Immature natural killer cell (primary cell): Measurements from ENCODE around the gene DZANK1. TPM values are rescaled to one million over a fixed set of nuclear protein-coding genes. Genes with fewer than 3 reads are reported as not detected.
"Not testable (repeated sequence)": the region's sequence is repeated elsewhere in the genome, so short reads cannot be mapped to it uniquely, and the experiment has no call there.

Source experiments
- DNase-seq, 3 donors: peaks; one replicate each; pipeline ENCODE4 v3.0.0; 2022; ENCODE audit warnings: mixed read lengths in 1 of 3
- H3K27ac Mint-ChIP-seq, 6 donors: one replicate each; pipeline ENCODE4 v1.8.0; 2020; ENCODE audit warnings: mixed read lengths in 6 of 6, mild to moderate bottlenecking in 5 of 6, inconsistent platforms in 4 of 6, moderate library complexity in 3 of 6
- H3K27me3 Mint-ChIP-seq, 3 donors: one replicate each; pipeline ENCODE4 v1.8.0; 2020 to 2021; ENCODE audit warnings: low read depth in 3 of 3, mild to moderate bottlenecking in 3 of 3, mixed read lengths in 3 of 3, moderate library complexity in 3 of 3, inconsistent platforms in 1 of 3
- H3K36me3 Mint-ChIP-seq, 3 donors: one replicate each; pipeline ENCODE4 v1.8.0; 2020; ENCODE audit warnings: mixed read lengths in 3 of 3, inconsistent platforms in 2 of 3, mild to moderate bottlenecking in 2 of 3
- H3K4me1 Mint-ChIP-seq, 2 donors: one replicate each; pipeline ENCODE4 v1.8.0; 2020; ENCODE audit warnings: inconsistent platforms in 2 of 2, mild to moderate bottlenecking in 2 of 2, mixed read lengths in 2 of 2, moderate library complexity in 1 of 2
- H3K4me3 Mint-ChIP-seq, 5 donors: one replicate each; pipeline ENCODE4 v1.8.0; 2020; ENCODE audit warnings: mild to moderate bottlenecking in 5 of 5, mixed read lengths in 5 of 5, inconsistent platforms in 3 of 5, moderate library complexity in 3 of 5
- H3K9me3 Mint-ChIP-seq, 6 donors: one replicate each; pipeline ENCODE4 v1.8.0; 2020; ENCODE audit warnings: mild to moderate bottlenecking in 6 of 6, mixed read lengths in 6 of 6, inconsistent platforms in 4 of 6, moderate library complexity in 3 of 6
- polyA plus RNA-seq, 3 donors: library from polyadenylated mRNA; unstranded; fragments of 300-500 nt; fragmentation: Illumina TruSeq; gene quantifications; one replicate each; pipeline ENCODE4 v1.2.3, GENCODE V29; 2021

DZANK1 gene
- polyA plus RNA-seq, result 1 to 10 TPM in 2 of 3 donors, not detected in 1; 1.2 to 1.6 TPM

GRCh38 chr20:18466894-18467730, at the start of gene DZANK1, which contains the start of gene POLR3F:
DZANK1 (minus strand) TSS chr20:18467030; CDS start chr20:18465358, 1,672 bp downstream.
POLR3F (plus strand) TSS chr20:18467390; CDS start chr20:18467507, 117 bp downstream.
- DNase-seq, result peak; percentile 89 to 90 (median 89)
- peak within 1 kb of the TSS; percentile 93 to 98 (median 95) for H3K4me3 Mint-ChIP-seq
- H3K27me3 Mint-ChIP-seq, result peaks cover 0 to 15% (median 7%) of the 10 kb centered on the region in 3 donors
- H3K9me3 Mint-ChIP-seq, result no peaks in the 10 kb centered on the region
- peak within 1 kb of the TSS; percentile 93 to 97 (median 96) for H3K27ac Mint-ChIP-seq
- H3K36me3 Mint-ChIP-seq, result peaks cover 0 to 4% (median 4%) of the 10 kb centered on the region in 3 donors
- H3K4me1 Mint-ChIP-seq, result peaks cover 30 to 40% of the 10 kb centered on the region in 2 donors

DNA sequence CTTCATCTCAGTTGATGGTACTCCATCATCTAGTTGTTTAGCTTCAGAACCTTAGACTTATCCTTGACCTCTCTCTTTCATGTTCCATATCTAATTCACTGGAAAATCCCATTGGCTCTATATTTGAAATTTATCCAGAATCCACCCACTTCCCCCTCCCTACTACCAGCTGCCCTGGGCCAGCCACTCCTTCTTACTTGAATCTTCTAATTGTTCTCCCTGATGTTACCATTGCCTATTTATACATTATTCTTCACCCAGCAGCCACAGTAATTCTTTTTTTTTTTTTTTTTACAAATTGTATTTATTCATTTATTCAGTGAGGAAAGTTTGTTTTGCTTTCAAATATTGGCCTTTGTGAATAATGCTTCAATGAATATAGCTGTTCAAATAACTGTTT, 49.1 kb upstream of the DZANK1 start:
- Mint-ChIP-seq H3K4me1 (peaks cover 19 to 41% of the 10 kb centered on the region in 2 donors), H3K9me3 (no peaks in the 10 kb centered on the region), H3K27ac (peak overlapping the region in 3 of 6 donors; percentile 57 to 72 (median 70))

DNA sequence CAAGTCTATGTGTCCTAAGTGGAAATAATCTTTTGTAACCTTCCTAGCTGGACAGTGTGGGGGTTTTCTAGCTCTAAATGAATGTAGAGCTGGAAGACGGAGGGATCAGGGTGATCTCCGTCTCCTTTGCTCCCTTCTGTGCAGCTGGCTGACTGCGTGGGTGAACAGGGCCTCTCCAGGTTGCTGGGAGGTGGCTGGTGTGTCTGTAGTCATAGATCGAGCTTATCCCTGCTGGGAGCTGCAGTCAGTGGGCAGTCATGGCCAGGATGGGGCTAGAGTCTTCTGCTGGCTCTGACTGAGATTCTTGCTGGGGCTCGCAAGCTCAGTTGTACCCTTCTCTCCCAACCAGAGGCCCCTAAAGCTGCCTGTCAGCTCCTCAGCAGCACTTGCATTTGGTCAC, 47.3 kb upstream of the DZANK1 start:
- Mint-ChIP-seq H3K27me3 (peaks cover 0 to 3% (median 0%) of the 10 kb centered on the region in 3 donors), H3K4me1 (peaks cover 32 to 58% of the 10 kb centered on the region in 2 donors), H3K27ac (peak overlapping the region in 4 of 6 donors; percentile 4 to 70 (median 51)), H3K9me3 (no peaks in the 10 kb centered on the region), H3K36me3 (peaks cover 20 to 33% (median 26%) of the 10 kb centered on the region in 3 donors), H3K4me3 (no peak overlapping the region)
- DNase-seq, result no peak

More for the DNA sequence above, 49.1 kb upstream of the DZANK1 start:
- Mint-ChIP-seq H3K27me3 (no peaks in the 10 kb centered on the region), H3K36me3 (peaks cover 12 to 22% (median 18%) of the 10 kb centered on the region in 3 donors), H3K4me3 (no peak overlapping the region)
- no peak for DNase-seq

DNA sequence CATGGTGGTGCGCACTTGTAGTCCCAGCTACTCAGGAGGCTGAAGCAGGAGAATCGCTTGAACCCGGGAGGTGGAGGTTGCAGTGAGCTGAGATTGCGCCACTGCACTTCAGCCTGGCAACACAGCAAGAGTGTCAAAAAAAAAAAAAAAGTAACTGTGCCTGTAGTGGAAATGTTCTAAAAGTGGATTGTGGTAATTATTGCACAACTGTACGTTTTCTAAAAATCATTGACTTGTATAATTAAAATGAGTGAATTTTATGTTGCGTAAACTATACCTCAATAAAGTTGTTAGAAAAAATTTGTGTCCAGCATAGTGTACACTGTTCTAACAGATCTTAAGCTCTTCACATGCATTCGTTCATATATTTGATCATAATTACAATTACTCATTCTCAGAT, 46.4 kb upstream of the DZANK1 start:
- Mint-ChIP-seq H3K36me3 (peaks cover 20 to 33% (median 26%) of the 10 kb centered on the region in 3 donors), H3K4me3 (peak overlapping the region in 3 of 5 donors; percentile 9 to 36 (median 18)), H3K27me3 (peaks cover 2 to 3% (median 3%) of the 10 kb centered on the region in 3 donors), H3K9me3 (no peaks in the 10 kb centered on the region), H3K4me1 (peaks cover 40 to 67% of the 10 kb centered on the region in 2 donors), H3K27ac (peak overlapping the region in 4 of 6 donors; percentile 14 to 83 (median 50))
- no peak for DNase-seq

DNA sequence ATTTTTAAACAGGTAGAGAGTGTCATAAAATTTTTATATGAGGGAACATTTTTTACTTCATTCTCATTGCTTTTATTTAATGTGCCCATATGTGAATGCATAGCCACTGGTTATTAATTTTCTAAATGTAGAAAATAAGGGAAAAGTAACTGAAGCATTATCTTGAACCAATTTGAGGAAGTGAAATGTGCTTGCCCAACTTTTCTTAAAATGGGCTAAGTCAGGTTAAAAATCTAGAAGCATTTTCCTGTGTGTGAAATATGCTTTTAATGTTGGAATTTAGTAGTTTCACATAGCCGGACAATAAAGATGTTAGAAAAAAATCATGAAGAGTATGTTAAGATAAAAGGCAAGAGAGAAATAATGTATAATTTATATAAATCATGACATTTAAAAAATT, 44.7 kb upstream of the DZANK1 start:
- Mint-ChIP-seq H3K4me1 (peaks cover 53 to 83% of the 10 kb centered on the region in 2 donors), H3K27ac (peak overlapping the region in 3 of 6 donors; percentile 40 to 61 (median 59)), H3K9me3 (no peaks in the 10 kb centered on the region), H3K36me3 (peaks cover 20 to 33% (median 26%) of the 10 kb centered on the region in 3 donors), H3K4me3 (no peak overlapping the region), H3K27me3 (peaks cover 11 to 19% (median 17%) of the 10 kb centered on the region in 3 donors)
- no peak for DNase-seq

- Mint-ChIP-seq H3K9me3 (no peaks in the 10 kb centered on the region), H3K4me1 (peaks cover 36 to 61% of the 10 kb centered on the region in 2 donors), H3K27me3 (peaks cover 11 to 22% (median 19%) of the 10 kb centered on the region in 3 donors), H3K36me3 (peaks cover 16 to 19% (median 17%) of the 10 kb centered on the region in 3 donors), H3K27ac (peak within 1 kb of the TSS; percentile 99 to 100 (median 100)), H3K4me3 (peak within 1 kb of the TSS; percentile 99 to 100 (median 100))
- peak; percentile 99 for DNase-seq
These were observed 40.7 kb upstream of the DZANK1 start, which contains the start of gene SEC23B for GRCh38 chr20:18507218-18508191. SEC23B (plus strand) TSS chr20:18507940; CDS start chr20:18510836, 2,896 bp downstream.

- no peak for DNase-seq
- Mint-ChIP-seq H3K27me3 (peaks cover 11 to 22% (median 19%) of the 10 kb centered on the region in 3 donors), H3K4me3 (peak overlapping the region; percentile 99 to 100 (median 100)), H3K27ac (peak overlapping the region; percentile 99 to 100 (median 100)), H3K4me1 (peaks cover 36 to 53% of the 10 kb centered on the region in 2 donors), H3K36me3 (peaks cover 15 to 18% (median 16%) of the 10 kb centered on the region in 3 donors), H3K9me3 (no peaks in the 10 kb centered on the region)
These were observed 39.9 kb upstream of the DZANK1 start for GRCh38 chr20:18506744-18507143.

DNA sequence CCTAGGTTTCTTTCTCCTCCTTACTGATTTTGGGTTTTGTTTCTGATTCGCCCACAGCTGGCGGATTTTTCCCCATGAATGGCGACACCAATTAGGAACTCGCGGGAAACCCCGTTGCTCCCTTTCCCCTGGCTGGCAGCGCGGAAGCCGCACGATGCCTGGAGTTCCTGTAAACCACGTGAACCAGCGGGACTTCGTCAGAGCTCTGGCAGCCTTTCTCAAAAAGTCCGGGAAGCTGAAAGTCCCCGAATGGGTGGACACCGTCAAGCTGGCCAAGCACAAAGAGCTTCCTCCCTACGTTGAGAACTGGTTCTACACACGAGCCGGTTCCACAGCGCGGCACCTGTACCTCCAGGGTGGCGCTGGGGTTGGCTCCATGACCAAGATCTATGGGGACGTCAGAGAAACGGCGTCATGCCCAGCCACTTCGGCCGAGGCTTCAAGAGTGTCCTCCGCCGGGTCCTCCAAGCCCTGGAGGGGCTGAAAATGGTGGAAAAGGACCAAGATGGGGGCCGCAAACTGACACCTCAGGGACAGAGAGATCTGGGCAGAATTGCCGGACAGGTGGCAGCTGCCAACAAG, 37.7 kb upstream of the DZANK1 start:
- Mint-ChIP-seq H3K4me1 (peaks cover 26 to 34% of the 10 kb centered on the region in 2 donors), H3K9me3 (no peaks in the 10 kb centered on the region), H3K36me3 (no peaks in the 10 kb centered on the region), H3K27ac (peak overlapping the region in 1 of 6 donors; percentile 73), H3K4me3 (no peak overlapping the region), H3K27me3 (peaks cover 8 to 22% (median 19%) of the 10 kb centered on the region in 3 donors)
- DNase-seq, result no peak

DNA sequence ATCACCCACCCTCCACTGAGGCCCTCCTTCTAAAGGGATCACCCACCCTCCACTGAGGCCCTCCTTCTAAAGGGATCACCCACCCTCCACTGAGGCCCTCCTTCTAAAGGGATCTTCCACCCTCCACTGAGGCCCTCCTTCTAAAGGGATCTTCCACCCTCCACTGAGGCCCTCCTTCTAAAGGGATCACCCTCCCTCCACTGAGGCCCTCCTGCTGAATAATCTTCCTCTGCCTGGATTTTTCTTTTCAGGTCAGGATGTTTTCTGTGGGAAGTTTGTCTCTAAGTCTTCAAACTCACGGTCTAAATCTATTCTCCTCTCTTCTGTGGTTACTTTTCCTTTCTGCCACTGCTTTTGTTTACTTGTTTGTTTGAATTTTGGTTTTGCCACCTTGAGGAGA, 34.8 kb upstream of the DZANK1 start:
- peak overlapping the region in 3 of 6 donors; percentile 13 to 37 (median 19) for H3K27ac Mint-ChIP-seq
- not testable (repeated sequence) for H3K4me3 Mint-ChIP-seq, H3K9me3 Mint-ChIP-seq, H3K36me3 Mint-ChIP-seq, H3K27me3 Mint-ChIP-seq, DNase-seq
- peaks cover 7 to 14% of the 10 kb centered on the region in 2 donors for H3K4me1 Mint-ChIP-seq

- peak overlapping the region in 5 of 6 donors; percentile 80 to 95 (median 87) for H3K27ac Mint-ChIP-seq
- peaks cover 5 to 7% (median 6%) of the 10 kb centered on the region in 3 donors for H3K36me3 Mint-ChIP-seq
- peaks cover 0 to 2% (median 2%) of the 10 kb centered on the region in 3 donors for H3K27me3 Mint-ChIP-seq
- peak overlapping the region; percentile 96 to 98 (median 97) for H3K4me3 Mint-ChIP-seq
- no peaks in the 10 kb centered on the region for H3K9me3 Mint-ChIP-seq
- H3K4me1 Mint-ChIP-seq, result peaks cover 13 to 21% of the 10 kb centered on the region in 2 donors
- DNase-seq, result no peak
These were observed 30.8 kb upstream of the DZANK1 start for GRCh38 chr20:18497603-18498002.

DNA sequence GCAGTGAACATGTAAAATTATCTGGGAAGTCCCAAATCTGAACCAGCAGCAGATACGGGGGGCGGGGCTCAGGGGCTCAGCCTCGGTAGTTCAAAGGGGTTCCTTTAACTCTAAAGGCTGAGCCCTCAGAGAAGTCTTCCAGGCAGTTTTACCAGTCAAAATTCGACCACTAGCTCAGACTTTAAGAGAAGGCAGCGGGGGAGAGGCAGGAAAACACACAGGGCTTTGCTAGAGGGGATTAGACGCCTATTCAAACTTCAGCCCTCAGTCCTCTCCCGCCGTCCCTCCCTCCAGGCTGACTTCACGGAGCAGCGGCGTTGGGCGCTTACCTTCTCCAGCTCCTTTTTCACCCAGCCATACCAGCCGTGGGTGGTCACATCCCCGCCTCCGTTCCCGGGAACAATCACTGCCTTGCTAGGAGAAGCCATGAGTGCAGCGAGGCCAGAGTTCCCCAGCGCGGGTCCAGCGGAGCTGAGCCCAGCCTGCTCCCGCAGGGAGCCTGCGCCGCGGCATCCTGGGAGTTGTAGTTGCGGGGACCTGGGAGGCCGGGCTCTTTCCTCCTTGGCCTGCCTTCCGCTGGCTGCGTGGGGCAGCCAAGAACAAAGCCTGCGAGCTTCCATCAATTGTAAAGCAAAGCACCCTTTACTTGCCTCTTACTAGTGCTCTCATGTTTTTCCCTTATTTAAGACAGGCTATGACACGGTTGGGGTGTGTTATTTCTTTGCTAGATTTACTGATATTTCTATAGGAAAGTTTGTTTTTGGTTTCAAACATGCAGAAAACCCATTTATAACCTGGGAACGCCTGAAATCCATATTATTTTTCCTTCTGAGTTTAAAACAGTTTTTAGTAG, 30.1 kb upstream of the DZANK1 start, which contains the start of gene RBBP9:
Gene RBBP9, minus strand, starts transcription at position 486 of the 853 bp plus-strand sequence. Its CDS starts 58 bp downstream, at position 428.
- Mint-ChIP-seq H3K4me3 (peak within 1 kb of the TSS; percentile 96 to 98 (median 97)), H3K9me3 (no peaks in the 10 kb centered on the region), H3K36me3 (peaks cover 5 to 7% (median 6%) of the 10 kb centered on the region in 3 donors), H3K4me1 (peaks cover 13 to 21% of the 10 kb centered on the region in 2 donors), H3K27me3 (peaks cover 0 to 2% (median 2%) of the 10 kb centered on the region in 3 donors), H3K27ac (peak within 1 kb of the TSS; percentile 80 to 95 (median 90))
- DNase-seq, result peak; percentile 70 to 75 (median 71)

DNA sequence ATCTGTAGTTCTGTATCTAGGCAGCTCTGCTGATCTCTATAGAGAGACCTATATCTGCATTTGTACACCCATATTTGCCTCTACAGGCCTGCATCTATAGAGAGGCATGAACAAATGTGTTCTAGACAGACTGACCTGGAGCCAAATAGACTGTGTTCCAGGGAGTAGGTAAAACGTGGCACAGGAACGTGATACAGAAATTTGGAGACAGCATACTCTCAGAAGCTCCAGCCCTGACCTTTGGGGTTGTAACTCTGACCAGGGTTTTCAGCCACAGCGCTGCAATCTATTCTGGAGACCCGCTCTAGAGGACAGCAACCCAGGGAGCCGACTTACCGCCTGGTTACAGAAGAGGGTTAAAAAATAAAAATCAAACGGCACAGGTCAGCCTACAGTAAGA, 29.2 kb upstream of the DZANK1 start:
- Mint-ChIP-seq H3K36me3 (peaks cover 5 to 9% (median 6%) of the 10 kb centered on the region in 3 donors), H3K27ac (peak overlapping the region in 3 of 6 donors; percentile 80 to 93 (median 84)), H3K4me1 (peaks cover 13 to 21% of the 10 kb centered on the region in 2 donors), H3K4me3 (peak overlapping the region; percentile 96 to 98 (median 97)), H3K9me3 (no peaks in the 10 kb centered on the region), H3K27me3 (peaks cover 0 to 2% (median 2%) of the 10 kb centered on the region in 3 donors)
- no peak for DNase-seq
